ENCODE data around the gene CYB561. TPM values are rescaled to one million over a fixed set of nuclear protein-coding genes. Genes with fewer than 3 reads are reported as not detected.

Gene CYB561
- total RNA-seq, 4 donors from 2014 or later, result 41.7 to 74.6 (median 56.4) TPM

- no peak for TF ChIP-seq CTCF (IDR thresholded peaks at IDR 0.05)
- intact Hi-C loops (cut with DNase I; ENCODE audit: low total_unique reads), result no loop called here
- no peak overlapping the region for H3K4me3 ChIP-seq (ENCODE audit: low read depth, poor library complexity, severe bottlenecking)
- 41 to 48% methylated on average over 7 of the region's 7 CpGs for WGBS, 2 donors
- no peak for DNase-seq (ENCODE audit: low spot score in 2 of 2)
Measured at GRCh38 chr17:63445065-63445464, 1.0 kb downstream of the CYB561 start.

- 72 to 82% methylated on average over 3 of the region's 3 CpGs for WGBS, 2 donors
- intact Hi-C loops (cut with DNase I; ENCODE audit: low total_unique reads), result no loop called here
- H3K4me3 ChIP-seq (ENCODE audit: low read depth, poor library complexity, severe bottlenecking), result no peak overlapping the region
- TF ChIP-seq CTCF (IDR thresholded peaks at IDR 0.05) (no peak), POLR2A (IDR thresholded peaks at IDR 0.05) (no peak)
- DNase-seq (ENCODE audit: low spot score in 2 of 2), result no peak
Measured at GRCh38 chr17:63444457-63444856, 1.6 kb downstream of the CYB561 start.

- DNase-seq (ENCODE audit: low spot score in 2 of 2), result no peak
- intact Hi-C loops (cut with DNase I; ENCODE audit: low total_unique reads), result no loop called here
- no peak for TF ChIP-seq POLR2A (IDR thresholded peaks at IDR 0.05)
- no peak for TF ChIP-seq CTCF (IDR thresholded peaks at IDR 0.05)
- no peak overlapping the region for H3K4me3 ChIP-seq (ENCODE audit: low read depth, poor library complexity, severe bottlenecking)
- 95% methylated on average over 6 of the region's 6 CpGs for WGBS, 2 donors
Measured at GRCh38 chr17:63443053-63443452, 3.1 kb downstream of the CYB561 start.

GRCh38 chr17:63442549-63443035, 3.5 kb downstream of the CYB561 start:
- H3K4me3 ChIP-seq (ENCODE audit: low read depth, poor library complexity, severe bottlenecking), result no peak overlapping the region
- WGBS, 2 donors, result 79 to 83% methylated on average over 11 of the region's 11 CpGs
- intact Hi-C loops (cut with DNase I; ENCODE audit: low total_unique reads), result no loop called here
- TF ChIP-seq CTCF (IDR thresholded peaks at IDR 0.05), result no peak
- TF ChIP-seq POLR2A (IDR thresholded peaks at IDR 0.05), result no peak
- no peak for DNase-seq (ENCODE audit: low spot score in 2 of 2)

- intact Hi-C loops (cut with DNase I; ENCODE audit: low total_unique reads), result no loop called here
- WGBS, 2 donors, result 84 to 88% methylated on average over 8 of the region's 8 CpGs
Measured at GRCh38 chr17:63442074-63442473, 4.0 kb downstream of the CYB561 start.

More at GRCh38 chr17:63442074-63442473, 4.0 kb downstream of the CYB561 start:
- no peak for DNase-seq (ENCODE audit: low spot score in 2 of 2)
- no peak overlapping the region for H3K4me3 ChIP-seq (ENCODE audit: low read depth, poor library complexity, severe bottlenecking)
- TF ChIP-seq CTCF (IDR thresholded peaks at IDR 0.05) (no peak), POLR2A (IDR thresholded peaks at IDR 0.05) (no peak)

All from lower leg skin (tissue), 4 donors.